ENCODE measurements around the gene DTX1. TPM values are rescaled to one million over a fixed set of nuclear protein-coding genes. Genes with fewer than 3 reads are reported as not detected.

DTX1 gene
- total RNA-seq, 2 experiments from 2014 or later: 11.0 to 12.4 TPM

DNA sequence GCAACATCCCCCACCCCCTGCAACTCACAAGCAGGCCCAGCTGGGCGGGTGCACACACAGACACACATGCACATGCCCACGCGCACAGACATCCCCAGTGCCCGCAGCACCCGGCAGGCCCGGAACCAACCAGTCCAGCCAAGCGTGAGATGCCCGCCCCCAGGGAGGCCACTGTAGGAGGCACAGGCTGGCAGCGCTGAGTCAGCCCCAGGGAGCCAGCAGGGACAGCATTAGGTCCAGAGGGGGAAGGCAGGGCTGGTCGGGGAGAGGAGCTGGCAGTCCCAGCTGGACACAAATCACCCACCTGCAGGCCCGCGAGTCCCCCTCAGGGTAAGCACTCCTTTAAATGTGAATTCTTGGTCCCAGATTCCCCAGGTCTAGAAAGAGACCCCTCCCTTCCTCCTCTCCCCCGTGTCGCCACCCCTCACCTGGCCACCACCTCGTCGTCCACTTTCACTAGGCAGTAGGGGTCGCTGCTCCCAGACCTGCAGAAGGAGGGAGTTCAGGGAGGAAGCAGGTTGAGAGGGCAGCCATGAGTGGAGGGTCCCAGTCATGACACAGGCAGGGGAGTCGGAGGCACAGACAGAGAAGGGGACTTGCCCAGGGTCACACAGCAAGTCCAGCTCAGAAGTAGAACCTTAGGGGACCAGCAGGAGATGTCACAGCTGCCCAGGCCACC, 74.1 kb downstream of the DTX1 start:
- Mint-ChIP-seq H3K4me1 (ENCODE audit: low read depth) (peaks cover 5% of the 10 kb centered on the region), H3K9me3 (no peaks in the 10 kb centered on the region), H3K4me3 (no peak overlapping the region), H3K27ac (no peak overlapping the region), H3K27me3 (peaks cover 2% of the 10 kb centered on the region), H3K36me3 (no peaks in the 10 kb centered on the region)
- ChIA-PET CTCF (interaction anchor here (1.2 to 1.6 kb wide), 2 partner anchors 21 to 44 kb away, joined by 3 read pairs; no protein-coding TSS in a partner anchor), POLR2A (no interaction called here)
- DNase-seq: no peak
- intact Hi-C loops (cut with micrococcal nuclease): no loop called here

DNA sequence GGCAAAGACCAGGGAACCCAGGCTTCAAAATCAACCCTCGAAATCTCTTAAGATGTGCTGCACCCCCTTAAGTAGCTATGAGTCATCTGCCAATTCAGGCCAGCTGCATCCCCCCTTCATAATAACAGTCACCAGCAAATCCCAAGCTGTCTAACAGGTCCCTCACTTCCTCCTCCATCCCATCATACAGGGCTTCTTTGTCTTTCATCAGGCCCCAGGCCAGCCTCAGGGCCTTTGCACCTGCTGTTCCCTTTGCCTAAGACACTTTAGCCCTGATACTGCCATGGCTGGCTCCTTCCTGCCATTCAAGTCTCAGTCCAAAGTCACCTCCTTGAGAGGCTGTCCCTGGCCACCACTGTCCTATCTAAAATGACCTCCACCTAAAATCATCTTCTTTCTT, 75.0 kb downstream of the DTX1 start:
- intact Hi-C loops (cut with micrococcal nuclease): no loop called here
- no peak for DNase-seq
- POLR2A ChIA-PET: no interaction called here
- Mint-ChIP-seq H3K36me3 (no peaks in the 10 kb centered on the region), H3K27me3 (peaks cover 2% of the 10 kb centered on the region), H3K9me3 (no peaks in the 10 kb centered on the region), H3K4me1 (ENCODE audit: low read depth) (peaks cover 14% of the 10 kb centered on the region), H3K27ac (no peak overlapping the region), H3K4me3 (no peak overlapping the region)
- CTCF ChIA-PET: interaction anchor here (1.6 kb wide), 1 partner anchor 20 kb away, joined by 3 read pairs; no protein-coding TSS in a partner anchor

GRCh38 chr12:113133036-113133435, 76.5 kb downstream of the DTX1 start:
- H3K9me3 Mint-ChIP-seq: no peaks in the 10 kb centered on the region
- no peak for DNase-seq
- H3K27ac Mint-ChIP-seq: no peak overlapping the region
- H3K27me3 Mint-ChIP-seq: peaks cover 5% of the 10 kb centered on the region
- H3K4me1 Mint-ChIP-seq (ENCODE audit: low read depth): peaks cover 17% of the 10 kb centered on the region
- CTCF ChIA-PET: interaction anchor here (0.8 to 3.3 kb wide), 2 partner anchors 18 to 20 kb away, joined by 3 to 19 read pairs; no protein-coding TSS in a partner anchor
- intact Hi-C loops (cut with micrococcal nuclease): no loop called here
- POLR2A ChIA-PET: no interaction called here
- no peaks in the 10 kb centered on the region for H3K36me3 Mint-ChIP-seq
- no peak overlapping the region for H3K4me3 Mint-ChIP-seq

- Mint-ChIP-seq H3K36me3 (no peaks in the 10 kb centered on the region), H3K4me3 (no peak overlapping the region), H3K27me3 (peaks cover 5% of the 10 kb centered on the region), H3K27ac (no peak overlapping the region), H3K9me3 (no peaks in the 10 kb centered on the region), H3K4me1 (ENCODE audit: low read depth) (peaks cover 17% of the 10 kb centered on the region)
- POLR2A ChIA-PET: interaction anchor here (3.3 kb wide), 1 partner anchor 19 kb away, joined by 10 read pairs; no protein-coding TSS in a partner anchor
- CTCF ChIA-PET: interaction anchor here (0.8 to 3.3 kb wide), 5 partner anchors 19 to 41 kb away, joined by 3 to 19 read pairs (median 4); no protein-coding TSS in a partner anchor
- intact Hi-C loops (cut with micrococcal nuclease): loop anchor here (2.0 kb wide), 1 partner anchor 31 kb away; no protein-coding TSS in a partner anchor
- DNase-seq: no peak
Measured at GRCh38 chr12:113133666-113134065, 77.1 kb downstream of the DTX1 start.

DNA sequence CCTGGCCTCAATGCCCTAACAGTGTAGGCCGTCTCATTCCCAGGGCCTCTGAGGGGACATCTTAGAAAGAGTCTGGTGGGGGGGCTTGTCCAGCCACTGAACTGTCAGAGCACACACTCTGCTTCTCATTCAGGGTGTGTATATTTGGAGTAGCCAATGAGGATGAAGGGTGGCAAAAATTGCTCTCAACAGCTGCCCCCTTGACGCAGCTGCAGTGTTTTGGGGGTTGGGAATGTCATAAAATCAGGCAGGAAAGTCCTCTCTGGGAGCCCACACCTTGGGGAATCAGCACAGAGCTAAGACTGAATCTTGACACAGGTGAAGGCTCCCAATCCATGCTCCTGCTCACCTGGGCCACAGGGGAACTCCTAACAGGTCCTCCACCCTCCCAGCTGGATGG, 77.5 kb downstream of the DTX1 start:
- Mint-ChIP-seq H3K9me3 (no peaks in the 10 kb centered on the region), H3K36me3 (no peaks in the 10 kb centered on the region), H3K27me3 (peaks cover 5% of the 10 kb centered on the region), H3K4me1 (ENCODE audit: low read depth) (peaks cover 17% of the 10 kb centered on the region), H3K4me3 (no peak overlapping the region), H3K27ac (no peak overlapping the region)
- DNase-seq: no peak
- ChIA-PET POLR2A (interaction anchor here (3.3 kb wide), 1 partner anchor 19 kb away, joined by 10 read pairs; no protein-coding TSS in a partner anchor), CTCF (interaction anchor here (0.9 to 3.3 kb wide), 5 partner anchors 19 to 41 kb away, joined by 3 to 19 read pairs (median 4); no protein-coding TSS in a partner anchor)
- intact Hi-C loops (cut with micrococcal nuclease): loop anchor here (2.0 kb wide), 1 partner anchor 31 kb away; no protein-coding TSS in a partner anchor

DNA sequence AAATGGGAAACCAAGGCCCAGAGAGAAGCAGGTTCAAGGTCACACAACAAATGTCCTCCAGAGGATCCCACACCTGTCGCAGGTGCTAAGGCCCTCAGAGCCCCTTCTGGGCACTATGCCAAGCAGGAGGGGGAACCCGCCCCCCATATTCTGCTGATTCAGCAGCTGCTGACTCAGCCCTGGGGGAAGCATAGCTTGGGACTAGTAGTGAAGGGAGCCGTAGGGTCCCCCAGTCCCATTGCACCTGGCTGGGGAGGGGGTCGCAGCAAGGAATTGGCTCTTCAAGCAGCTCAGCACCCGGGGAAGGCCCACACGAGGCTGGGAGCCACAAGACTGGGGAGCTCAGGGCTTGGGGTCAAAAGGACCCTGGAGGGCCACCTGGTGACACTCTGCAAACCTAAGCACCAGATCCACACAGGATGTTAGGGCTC, 78.0 kb downstream of the DTX1 start:
- no peak for DNase-seq
- CTCF ChIA-PET: interaction anchor here (0.5 to 3.3 kb wide), 9 partner anchors 15 to 141 kb away, joined by 3 to 19 read pairs (median 3); partner anchors contain the start of gene CFAP73
- Mint-ChIP-seq H3K4me1 (ENCODE audit: low read depth) (peaks cover 17% of the 10 kb centered on the region), H3K9me3 (no peaks in the 10 kb centered on the region), H3K4me3 (peak overlapping the region; percentile 75), H3K36me3 (no peaks in the 10 kb centered on the region), H3K27ac (no peak overlapping the region), H3K27me3 (peaks cover 5% of the 10 kb centered on the region)
- intact Hi-C loops (cut with micrococcal nuclease): loop anchor here (2.0 kb wide), 1 partner anchor 32 kb away; no protein-coding TSS in a partner anchor
- POLR2A ChIA-PET: interaction anchor here (3.3 kb wide), 1 partner anchor 18 kb away, joined by 10 read pairs; no protein-coding TSS in a partner anchor

DNA sequence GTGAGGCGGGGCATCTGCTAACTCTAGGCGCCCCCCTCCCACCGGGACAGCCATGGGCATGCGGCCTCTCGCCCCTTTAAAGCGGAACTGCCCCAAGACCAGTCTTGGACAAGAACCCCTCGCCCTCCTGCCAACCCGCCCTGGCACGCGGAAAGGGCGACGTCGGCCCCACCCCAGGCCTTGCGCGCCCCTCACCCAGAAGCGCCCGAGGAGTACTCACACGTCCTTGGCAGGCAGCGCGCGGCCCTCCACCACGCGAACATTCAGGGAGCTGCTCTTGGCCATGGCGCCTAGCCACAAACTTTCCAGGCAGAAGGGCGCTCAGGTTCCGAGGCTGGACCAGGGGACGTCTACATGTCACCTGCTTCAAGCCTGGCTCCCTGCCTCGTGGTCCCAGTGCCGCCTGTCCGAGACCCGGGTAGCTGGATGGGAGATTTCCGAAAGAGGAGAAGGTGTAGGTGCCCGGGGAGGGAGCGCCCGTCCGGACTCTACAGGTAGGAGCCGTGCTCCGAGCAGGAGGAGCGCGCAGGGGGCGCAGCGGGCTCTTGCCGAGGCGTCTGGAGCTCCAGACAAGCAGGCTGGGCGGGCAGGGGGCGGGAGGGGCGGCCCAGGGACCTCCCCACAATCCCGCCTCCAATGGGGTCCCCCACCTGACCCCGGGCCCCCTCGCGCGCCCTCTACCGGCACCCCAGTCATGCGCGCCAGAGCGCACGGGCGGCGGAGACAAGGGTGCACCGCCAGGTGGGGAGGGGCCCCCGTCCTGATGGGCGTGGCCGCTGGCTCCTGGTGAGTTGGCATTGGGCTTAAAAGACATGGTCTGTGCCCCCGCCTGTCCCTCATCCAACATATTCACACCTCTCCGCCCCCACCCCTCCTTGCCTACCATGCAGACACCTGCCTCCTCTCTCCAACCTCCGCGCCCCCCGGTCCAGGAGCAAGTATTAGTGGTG, 78.9 kb downstream of the DTX1 start, which contains the start of gene RASAL1:
Gene RASAL1 (minus strand): TSS at position 584 of the 950 bp plus-strand sequence. CDS start 299 bp downstream, at position 285.
- peaks cover 5% of the 10 kb centered on the region for H3K27me3 Mint-ChIP-seq
- no peaks in the 10 kb centered on the region for H3K36me3 Mint-ChIP-seq
- no peaks in the 10 kb centered on the region for H3K9me3 Mint-ChIP-seq
- peak within 1 kb of the TSS; percentile 78 for H3K4me3 Mint-ChIP-seq
- peaks cover 17% of the 10 kb centered on the region for H3K4me1 Mint-ChIP-seq (ENCODE audit: low read depth)
- CTCF ChIA-PET: interaction anchor here (0.5 to 3.3 kb wide), 9 partner anchors 8 to 142 kb away, joined by 3 to 19 read pairs (median 3); partner anchors contain the start of gene CFAP73
- H3K27ac Mint-ChIP-seq: peak within 1 kb of the TSS; percentile 91
- POLR2A ChIA-PET: interaction anchor here (3.3 kb wide), 1 partner anchor 17 kb away, joined by 10 read pairs; no protein-coding TSS in a partner anchor
- intact Hi-C loops (cut with micrococcal nuclease): loop anchor here (1.0 to 2.0 kb wide), 2 partner anchors 18 to 33 kb away; no protein-coding TSS in a partner anchor
- DNase-seq: peak; percentile 91

- Mint-ChIP-seq H3K9me3 (no peaks in the 10 kb centered on the region), H3K27ac (peak overlapping the region; percentile 91), H3K4me3 (peak overlapping the region; percentile 78), H3K27me3 (peaks cover 5% of the 10 kb centered on the region), H3K4me1 (ENCODE audit: low read depth) (peaks cover 17% of the 10 kb centered on the region), H3K36me3 (no peaks in the 10 kb centered on the region)
- intact Hi-C loops (cut with micrococcal nuclease): loop anchor here (1.0 kb wide), 1 partner anchor 17 kb away; no protein-coding TSS in a partner anchor
- ChIA-PET POLR2A (interaction anchor here (3.3 kb wide), 1 partner anchor 17 kb away, joined by 10 read pairs; no protein-coding TSS in a partner anchor), CTCF (interaction anchor here (0.6 to 3.3 kb wide), 5 partner anchors 9 to 143 kb away, joined by 3 to 19 read pairs (median 3); no protein-coding TSS in a partner anchor)
- DNase-seq: peak; percentile 88
Measured at GRCh38 chr12:113136128-113136989, 79.8 kb downstream of the DTX1 start.

DNA sequence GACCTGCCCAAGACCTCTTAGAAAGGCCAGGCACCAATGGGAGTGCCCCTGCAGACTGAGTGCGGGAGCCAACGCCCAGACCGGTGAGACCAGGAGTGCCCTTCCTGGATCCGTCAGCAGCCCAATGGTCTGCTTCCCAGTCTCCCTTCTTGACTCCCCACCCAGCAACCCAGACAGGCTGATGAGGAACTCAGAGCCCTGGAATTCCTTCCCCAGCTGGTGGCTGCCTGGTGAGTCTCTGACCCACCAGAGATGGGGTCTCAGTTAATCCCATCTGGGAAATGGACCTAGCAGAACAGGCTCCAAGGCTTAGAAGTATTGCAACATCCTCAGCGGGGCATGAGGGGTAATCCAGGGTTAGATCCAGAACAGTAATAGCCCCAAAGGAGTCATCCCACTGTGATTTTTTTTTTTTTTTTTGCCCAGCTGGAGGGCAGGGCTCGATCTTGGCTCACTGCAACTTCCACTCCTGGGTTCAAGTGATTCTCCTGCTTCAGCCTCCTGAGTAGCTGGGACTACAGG, 80.5 kb downstream of the DTX1 start:
- peaks cover 5% of the 10 kb centered on the region for H3K27me3 Mint-ChIP-seq
- ChIA-PET CTCF (interaction anchor here (0.8 to 1.2 kb wide), 2 partner anchors 16 to 144 kb away, joined by 3 to 4 read pairs; no protein-coding TSS in a partner anchor), POLR2A (interaction anchor here (3.3 kb wide), 1 partner anchor 16 kb away, joined by 10 read pairs; no protein-coding TSS in a partner anchor)
- H3K4me1 Mint-ChIP-seq (ENCODE audit: low read depth): peaks cover 19% of the 10 kb centered on the region
- H3K36me3 Mint-ChIP-seq: no peaks in the 10 kb centered on the region
- H3K4me3 Mint-ChIP-seq: no peak overlapping the region
- H3K9me3 Mint-ChIP-seq: no peaks in the 10 kb centered on the region
- intact Hi-C loops (cut with micrococcal nuclease): loop anchor here (1.0 kb wide), 1 partner anchor 16 kb away; no protein-coding TSS in a partner anchor
- peak overlapping the region; percentile 91 for H3K27ac Mint-ChIP-seq
- DNase-seq: no peak
